ENCODE results near the gene EPC1.
"Not testable (repeated sequence)": the region's sequence is repeated elsewhere in the genome, so short reads cannot be mapped to it uniquely, and the experiment has no call there.

EPC1 gene, protein sequence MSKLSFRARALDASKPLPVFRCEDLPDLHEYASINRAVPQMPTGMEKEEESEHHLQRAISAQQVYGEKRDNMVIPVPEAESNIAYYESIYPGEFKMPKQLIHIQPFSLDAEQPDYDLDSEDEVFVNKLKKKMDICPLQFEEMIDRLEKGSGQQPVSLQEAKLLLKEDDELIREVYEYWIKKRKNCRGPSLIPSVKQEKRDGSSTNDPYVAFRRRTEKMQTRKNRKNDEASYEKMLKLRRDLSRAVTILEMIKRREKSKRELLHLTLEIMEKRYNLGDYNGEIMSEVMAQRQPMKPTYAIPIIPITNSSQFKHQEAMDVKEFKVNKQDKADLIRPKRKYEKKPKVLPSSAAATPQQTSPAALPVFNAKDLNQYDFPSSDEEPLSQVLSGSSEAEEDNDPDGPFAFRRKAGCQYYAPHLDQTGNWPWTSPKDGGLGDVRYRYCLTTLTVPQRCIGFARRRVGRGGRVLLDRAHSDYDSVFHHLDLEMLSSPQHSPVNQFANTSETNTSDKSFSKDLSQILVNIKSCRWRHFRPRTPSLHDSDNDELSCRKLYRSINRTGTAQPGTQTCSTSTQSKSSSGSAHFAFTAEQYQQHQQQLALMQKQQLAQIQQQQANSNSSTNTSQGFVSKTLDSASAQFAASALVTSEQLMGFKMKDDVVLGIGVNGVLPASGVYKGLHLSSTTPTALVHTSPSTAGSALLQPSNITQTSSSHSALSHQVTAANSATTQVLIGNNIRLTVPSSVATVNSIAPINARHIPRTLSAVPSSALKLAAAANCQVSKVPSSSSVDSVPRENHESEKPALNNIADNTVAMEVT

DNA sequence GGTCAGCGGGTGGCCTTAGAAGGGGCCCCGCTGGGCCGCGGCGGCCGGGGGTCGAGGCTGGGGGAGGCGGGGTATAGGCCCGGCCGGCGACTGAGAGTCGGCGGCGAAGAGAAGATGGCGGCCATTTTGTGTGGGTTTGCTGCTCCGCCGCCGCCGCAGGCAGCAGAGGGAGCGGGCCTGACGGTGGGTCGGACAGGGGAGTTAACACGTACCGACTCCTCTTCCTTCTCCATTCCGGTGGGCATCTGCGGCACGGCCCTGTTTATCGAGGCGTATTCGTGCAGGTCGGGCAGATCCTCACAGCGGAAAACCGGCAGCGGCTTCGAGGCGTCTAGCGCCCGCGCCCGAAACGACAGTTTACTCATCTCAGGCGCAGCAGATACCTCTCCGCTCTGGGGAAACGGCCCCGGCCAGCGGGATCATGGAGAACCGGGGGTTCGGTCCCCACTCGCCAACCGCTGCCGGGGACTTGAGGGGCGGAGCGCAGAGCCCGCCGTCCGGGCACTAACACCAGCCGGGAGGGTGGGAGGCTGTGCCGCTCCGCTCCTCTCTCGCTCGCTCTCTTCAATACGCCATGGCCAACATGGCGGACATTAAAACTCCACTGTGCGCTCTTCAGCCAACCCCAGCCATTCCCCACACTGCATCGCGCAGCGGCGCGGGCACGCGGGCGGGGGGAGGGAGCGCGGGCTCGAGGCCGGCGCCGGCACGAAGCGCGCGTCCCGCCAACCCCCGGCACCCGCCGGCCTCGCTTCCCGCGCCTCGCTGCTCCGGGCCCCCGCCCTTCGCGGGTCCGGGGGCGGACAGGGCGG is at the start of gene EPC1:
Gene EPC1, minus strand, starts transcription at position 608 of the 812 bp plus-strand sequence. Its CDS starts 243 bp downstream, at position 365.
- DNase-seq: peak; percentile 47 to 78

DNA sequence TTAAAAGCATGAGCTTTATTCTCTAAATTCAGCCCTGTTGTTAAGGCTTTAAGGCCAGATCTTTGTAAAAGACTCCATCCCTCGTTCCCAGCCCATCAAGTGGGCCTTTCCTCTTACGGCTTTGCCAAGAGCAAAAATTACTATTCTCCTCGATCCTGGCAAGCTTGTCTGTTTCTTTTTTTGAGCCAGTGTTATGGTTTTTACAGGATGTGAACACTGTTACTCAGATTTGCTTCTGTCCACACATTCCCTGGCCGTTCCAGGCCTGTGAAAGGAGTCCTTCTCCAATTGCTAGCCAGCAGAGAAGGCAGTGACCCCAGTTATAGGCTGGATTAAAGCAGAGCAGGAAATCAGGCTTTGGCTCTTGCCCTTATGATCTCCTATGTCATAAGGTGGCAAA is 47.0 kb upstream of the EPC1 start:
- DNase-seq: no peak

- DNase-seq: not testable (repeated sequence)
Observed at GRCh38 chr10:32392284-32392683, 45.3 kb upstream of the EPC1 start.

- DNase-seq: no peak
Observed at GRCh38 chr10:32390193-32390592, 43.2 kb upstream of the EPC1 start.

- no peak for DNase-seq
Observed at GRCh38 chr10:32388258-32389027, 41.5 kb upstream of the EPC1 start.

- no peak for DNase-seq
Observed at GRCh38 chr10:32386623-32387260, 39.8 kb upstream of the EPC1 start.

GRCh38 chr10:32384171-32384570 is 37.2 kb upstream of the EPC1 start:
- no peak for DNase-seq

DNA sequence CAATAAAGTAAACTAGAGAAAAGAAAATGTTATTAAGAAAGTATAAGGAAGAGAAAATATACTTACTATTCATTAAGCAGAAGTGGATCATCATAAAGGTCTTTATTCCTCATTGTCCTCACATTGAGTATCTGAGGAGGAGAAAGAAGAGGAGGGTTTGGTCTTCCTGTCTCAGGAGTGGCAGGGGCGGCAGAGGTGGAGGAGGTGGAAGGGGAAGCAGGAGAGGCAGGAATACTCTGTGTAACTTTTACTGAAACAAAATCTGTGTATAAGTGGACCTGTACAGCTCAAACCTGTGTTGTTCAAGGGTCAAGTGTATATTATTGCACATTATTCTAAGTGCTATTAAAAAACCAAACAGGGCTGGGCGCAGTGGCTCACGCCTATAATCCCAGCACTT is 34.2 kb upstream of the EPC1 start:
- DNase-seq: no peak

GRCh38 chr10:32379950-32380551 is 33.1 kb upstream of the EPC1 start:
- DNase-seq: no peak

GRCh38 chr10:32379318-32379949 is 32.5 kb upstream of the EPC1 start:
- DNase-seq: peak; percentile 14 to 62

DNA sequence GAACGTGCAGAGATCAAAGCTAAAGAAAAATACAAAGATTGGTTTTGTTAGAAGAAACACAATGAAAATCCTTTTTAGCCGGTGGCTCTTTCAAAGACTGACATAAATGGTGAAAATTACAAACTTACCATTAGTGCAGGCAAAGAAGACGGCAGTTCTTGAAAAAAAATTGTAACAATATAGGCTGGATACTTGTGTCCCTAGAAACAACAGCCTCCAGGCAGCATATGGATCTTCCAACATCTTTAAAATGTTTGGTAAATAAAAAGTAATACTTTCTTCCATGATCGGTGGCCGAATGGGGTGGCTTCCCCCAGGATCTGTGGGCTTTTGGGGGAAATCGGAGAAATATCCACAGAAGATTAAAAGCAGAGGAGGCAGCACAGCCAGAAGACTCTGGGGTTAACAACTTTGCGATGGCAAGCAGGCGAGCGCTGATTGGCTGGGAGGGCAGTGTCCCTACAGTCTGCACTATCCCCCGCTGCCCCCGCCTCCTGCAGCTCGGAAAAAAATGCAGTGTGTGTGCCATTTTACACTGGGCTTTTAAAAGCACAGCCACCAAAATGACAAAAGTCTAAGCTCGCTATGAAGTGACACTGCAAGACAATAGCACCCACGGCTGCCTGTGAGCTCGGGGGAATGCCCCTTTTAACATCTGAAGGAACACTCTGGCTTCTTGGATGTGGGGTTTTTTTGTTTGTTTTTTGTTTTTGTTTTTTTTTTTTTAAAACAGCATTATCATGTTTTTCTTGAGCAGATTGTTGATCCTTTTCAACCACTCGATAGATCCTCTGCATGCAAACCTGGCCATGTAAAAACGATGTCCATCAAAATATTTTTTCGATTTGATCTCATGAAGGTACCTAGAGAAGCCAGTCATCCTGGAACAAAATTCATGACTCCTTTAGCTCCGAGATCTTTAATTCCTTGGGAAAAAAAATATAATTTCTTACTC is 31.7 kb upstream of the EPC1 start:
- DNase-seq: peak; percentile 47 to 82

DNA sequence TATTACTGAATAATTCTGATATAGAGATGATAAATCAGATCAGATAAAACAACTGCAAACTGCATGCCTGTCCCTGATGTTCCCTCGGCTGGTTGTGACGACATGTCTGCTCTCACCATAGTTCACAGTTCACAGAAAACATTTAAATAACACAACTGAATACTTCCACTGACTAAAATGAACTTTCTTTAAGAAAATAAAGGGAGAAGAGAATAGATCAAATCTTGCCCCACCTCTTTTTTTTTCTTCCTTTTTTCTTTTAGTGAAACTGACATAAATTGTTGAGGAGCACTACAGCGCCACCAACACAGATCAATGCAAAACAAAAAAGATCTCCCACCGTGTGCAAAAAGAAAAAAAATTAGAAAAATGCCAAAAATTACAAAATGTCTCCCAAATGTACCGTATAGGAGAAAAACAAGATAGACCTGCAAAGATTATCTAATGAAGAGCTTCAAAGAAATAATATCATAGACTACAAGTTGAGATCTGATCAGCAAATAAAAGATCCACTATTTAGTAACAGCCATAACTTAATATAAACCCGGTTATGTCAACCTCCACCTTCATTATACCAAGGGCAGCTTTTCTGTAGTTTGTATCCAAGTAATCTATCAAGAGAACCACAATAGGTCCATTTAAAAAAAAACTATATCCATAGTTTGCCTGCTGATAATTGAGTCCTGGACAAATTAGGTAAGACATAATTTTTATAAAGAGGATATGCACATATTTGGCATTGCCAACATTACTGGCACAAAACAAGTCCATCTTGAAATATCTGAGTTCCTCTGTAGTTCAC is 30.7 kb upstream of the EPC1 start:
- DNase-seq: peak in 1 of 2 experiments; percentile 26

- no peak for DNase-seq
Observed at GRCh38 chr10:32376771-32377170, 29.8 kb upstream of the EPC1 start.

- DNase-seq: no peak
Observed at GRCh38 chr10:32376097-32376496, 29.1 kb upstream of the EPC1 start.

DNA sequence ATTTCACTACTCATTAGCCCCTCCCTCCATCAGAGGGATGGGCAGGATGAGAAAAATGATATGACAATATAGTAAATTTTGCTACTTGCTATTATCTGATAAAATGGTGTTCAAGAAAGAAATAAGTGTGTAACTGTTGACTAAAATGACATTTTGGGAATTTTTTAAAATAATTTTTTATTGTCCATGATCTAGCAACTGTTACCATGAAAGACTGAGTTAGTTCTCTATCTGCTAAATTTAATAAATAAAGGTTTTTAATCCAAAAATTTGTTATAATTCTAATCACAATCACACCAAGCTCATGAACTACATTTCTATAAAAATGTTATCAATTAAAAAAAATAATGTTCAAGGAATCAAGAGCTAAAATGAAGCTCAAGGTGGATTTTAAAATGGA is 28.7 kb upstream of the EPC1 start:
- DNase-seq: no peak

DNA sequence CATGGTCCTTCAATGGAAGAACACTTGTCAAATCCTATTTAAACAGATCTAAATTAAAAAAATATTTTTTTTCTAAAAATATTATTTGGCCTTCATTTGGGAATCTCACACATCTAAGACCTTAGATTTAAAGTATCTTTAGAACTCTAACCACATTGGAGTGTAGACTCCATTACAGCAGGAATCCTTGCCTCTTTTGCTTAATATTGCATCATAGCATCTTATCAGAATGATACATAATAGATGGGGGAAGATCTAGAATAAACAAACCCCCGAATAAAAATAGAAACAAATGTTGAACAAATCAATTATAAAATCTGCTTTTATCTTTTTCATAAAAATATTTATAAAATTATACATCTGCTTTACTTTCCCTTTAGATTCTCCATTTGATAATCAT is 27.6 kb upstream of the EPC1 start:
- no peak for DNase-seq

DNA sequence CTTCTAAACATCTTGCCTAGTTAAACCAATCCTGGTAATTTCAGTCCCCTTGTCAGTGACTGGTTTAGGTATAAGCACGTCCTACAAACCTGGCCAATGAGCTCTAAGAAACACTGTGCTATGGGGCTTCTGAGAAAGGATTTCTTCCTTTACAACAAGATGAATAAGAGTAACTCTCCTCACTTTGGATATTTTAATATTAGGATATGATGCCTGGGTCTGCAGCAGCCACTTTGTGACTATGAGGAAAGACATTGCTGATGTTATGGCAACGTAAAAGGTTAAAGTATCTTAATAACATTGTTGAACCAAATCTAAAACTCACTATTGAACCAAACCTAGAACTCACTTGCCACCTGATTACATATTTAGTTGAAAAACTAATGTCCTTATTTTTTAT is 26.5 kb upstream of the EPC1 start:
- no peak for DNase-seq

DNA sequence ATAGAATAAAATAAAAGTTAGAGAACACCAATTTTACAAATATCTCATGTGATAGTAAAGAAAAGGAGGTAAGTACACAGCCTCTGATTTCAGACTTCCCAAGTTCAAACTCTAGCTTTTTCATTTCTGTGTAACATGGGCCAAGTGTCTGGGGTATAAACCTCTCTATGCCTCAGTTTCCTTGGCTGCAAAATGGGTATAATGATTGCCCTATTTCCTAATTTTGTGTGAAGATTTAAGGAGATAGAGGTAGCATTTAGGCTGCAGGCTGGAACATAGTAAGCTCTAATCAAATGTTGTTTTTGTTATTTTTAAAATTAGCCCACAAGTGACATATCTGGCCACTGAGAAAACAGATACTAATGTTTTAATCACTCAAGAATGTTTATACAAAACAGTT is 26.1 kb upstream of the EPC1 start:
- DNase-seq: no peak
